NB4 (cell line): ENCODE data around the gene PEDS1.

Source experiments
- CTCF ChIP-seq: IDR thresholded peaks from one replicate; pipeline ENCODE4 v1.5.1; 2012; ENCODE audit warnings: low read depth, low read length
- POLR2A ChIP-seq: IDR thresholded peaks from 2 replicates; pipeline ENCODE4 v1.6.1; 2011; ENCODE audit warnings: mild to moderate bottlenecking; ENCODE audit not compliant: insufficient read length; ENCODE audit errors: extremely low read depth
- TF ChIP-seq, protein P1 (sequence below): IDR thresholded peaks from 2 replicates; pipeline ENCODE4 v1.6.1; 2011; ENCODE audit warnings: low read depth, low read length

DNA sequence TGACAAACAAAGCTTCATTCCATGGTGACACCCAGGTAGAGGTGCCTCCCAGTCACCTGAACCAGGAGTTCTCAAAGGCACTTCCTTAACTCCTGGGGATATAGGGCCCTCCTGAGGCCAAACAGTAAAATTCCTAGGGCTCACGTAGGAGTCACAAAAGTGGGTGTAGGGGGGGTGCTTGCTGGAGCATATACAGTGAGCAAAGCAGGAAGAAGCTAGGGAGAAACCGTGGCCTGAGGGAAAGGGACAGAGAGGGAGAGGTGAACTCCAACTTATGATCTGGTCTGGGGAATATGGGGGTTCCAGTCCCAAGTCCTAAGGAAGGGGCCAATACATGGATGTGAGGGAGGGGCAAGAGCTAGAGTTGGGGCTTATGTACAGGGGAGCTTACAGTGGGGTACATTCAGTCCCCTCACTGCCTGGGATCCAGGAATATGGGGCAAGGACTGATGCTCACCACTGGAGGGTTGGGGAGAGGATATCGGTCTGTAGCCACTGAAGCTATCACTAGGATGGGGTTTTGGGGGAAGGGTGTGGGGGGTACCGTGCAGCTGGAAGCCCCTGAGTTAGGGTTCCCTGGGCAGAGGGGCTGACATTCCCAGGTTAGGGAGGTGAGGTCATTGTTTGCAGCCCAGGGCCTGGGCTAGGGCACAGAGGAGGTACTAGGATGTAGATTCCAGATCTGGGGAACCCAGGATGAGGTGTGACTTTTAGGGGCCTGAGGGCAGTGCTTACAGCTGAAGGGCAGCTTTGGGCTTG is 950 bp downstream of the PEDS1 start:
- no peak for TF ChIP-seq CTCF
- no peak for TF ChIP-seq POLR2A
- TF ChIP-seq, protein P1, sequence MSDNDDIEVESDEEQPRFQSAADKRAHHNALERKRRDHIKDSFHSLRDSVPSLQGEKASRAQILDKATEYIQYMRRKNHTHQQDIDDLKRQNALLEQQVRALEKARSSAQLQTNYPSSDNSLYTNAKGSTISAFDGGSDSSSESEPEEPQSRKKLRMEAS = no peak
